BLaER1 treated with 17β-estradiol and CSF1 and Interleukin-3, amounts not matched to agents 10 nM and 100 nM (cell line): ENCODE data around the gene BSPRY.

Source experiments
- H3K27ac ChIP-seq, 11 experiments: shearing (Covaris generic); formaldehyde crosslinking; 2 replicates each; pipeline ENCODE4 v1.8.1; 2022
- H3K27me3 ChIP-seq, 11 experiments: shearing (Covaris generic); formaldehyde crosslinking; 2 replicates each; pipeline ENCODE4 v1.8.1; 2022
- H3K36me3 ChIP-seq, 11 experiments: shearing (Covaris generic); formaldehyde crosslinking; 2 replicates each; pipeline ENCODE4 v1.8.1; 2022
- H3K4me1 ChIP-seq, 10 experiments: shearing (Covaris generic); formaldehyde crosslinking; 2 replicates each; pipeline ENCODE4 v1.8.1; 2022
- H3K4me2 ChIP-seq, 11 experiments: shearing (Covaris generic); formaldehyde crosslinking; 2 replicates each; pipeline ENCODE4 v1.8.1; 2022
- H3K4me3 ChIP-seq, 10 experiments: shearing (Covaris generic); formaldehyde crosslinking; 2 replicates each; pipeline ENCODE4 v1.8.1; 2022
- H3K9ac ChIP-seq, 11 experiments: shearing (Covaris generic); formaldehyde crosslinking; 2 replicates each; pipeline ENCODE4 v1.8.1; 2022
- H3K9me3 ChIP-seq, 11 experiments: shearing (Covaris generic); formaldehyde crosslinking; replicated peaks in 1 of 11; 2 replicates each; pipeline ENCODE4 v1.8.1; 2022
- H4K20me1 ChIP-seq, 11 experiments: shearing (Covaris generic); formaldehyde crosslinking; 2 replicates each; pipeline ENCODE4 v1.8.1; 2022
- Cebpa-rat ChIP-seq, 11 experiments: shearing (Covaris generic); IDR thresholded peaks; 2 replicates each; pipeline ENCODE4 v1.8.1; 2022

The BSPRY gene

GRCh38 chr9:113350107-113350661, 843 bp downstream of the BSPRY start:
- Histone ChIP-seq H3K36me3 (peaks cover 0 to 5% (median 0%) of the 10 kb centered on the region in 11 experiments; a peak in 2 of 22 replicates), H4K20me1 (no peaks in the 10 kb centered on the region), H3K9ac (peak overlapping the region; percentile 56 to 83 (median 72)), H3K9me3 (no peaks in the 10 kb centered on the region), H3K27me3 (peaks cover 11 to 25% (median 19%) of the 10 kb centered on the region in 11 experiments; a peak in 21 of 22 replicates), H3K4me3 (peak overlapping the region; percentile 65 to 75 (median 68)), H3K4me1 (peaks cover 19 to 31% (median 25%) of the 10 kb centered on the region in 10 experiments), H3K27ac (peak overlapping the region; percentile 34 to 64 (median 54); a peak in 20 of 22 replicates), H3K4me2 (peak overlapping the region; percentile 89 to 99 (median 93))
- no peak for TF ChIP-seq Cebpa-rat (IDR thresholded peaks at IDR 0.05)

- Histone ChIP-seq H3K27ac (peak overlapping the region in 9 of 11 experiments; percentile 12 to 62 (median 54); a peak in 14 of 22 replicates), H3K27me3 (peaks cover 11 to 25% (median 19%) of the 10 kb centered on the region in 11 experiments; a peak in 21 of 22 replicates), H3K4me3 (peak overlapping the region in 9 of 10 experiments; percentile 66 to 75 (median 68); a peak in 16 of 20 replicates), H3K4me1 (peaks cover 19 to 31% (median 25%) of the 10 kb centered on the region in 10 experiments), H4K20me1 (no peaks in the 10 kb centered on the region), H3K9ac (peak overlapping the region in 4 of 11 experiments; percentile 71 to 79 (median 72); a peak in 5 of 22 replicates), H3K36me3 (peaks cover 0 to 5% (median 0%) of the 10 kb centered on the region in 11 experiments; a peak in 2 of 22 replicates), H3K9me3 (no peaks in the 10 kb centered on the region), H3K4me2 (peak overlapping the region; percentile 89 to 99 (median 93))
- no peak for TF ChIP-seq Cebpa-rat (IDR thresholded peaks at IDR 0.05)
Measured at GRCh38 chr9:113350937-113351336, 1.6 kb downstream of the BSPRY start.

GRCh38 chr9:113352006-113352405, 2.7 kb downstream of the BSPRY start:
- Histone ChIP-seq H3K4me3 (no peak overlapping the region), H3K9me3 (no peaks in the 10 kb centered on the region), H3K4me1 (peaks cover 19 to 31% (median 25%) of the 10 kb centered on the region in 10 experiments), H3K27ac (peak overlapping the region in 1 of 11 experiments; percentile 54; a peak in 2 of 22 replicates), H3K27me3 (peaks cover 11 to 25% (median 19%) of the 10 kb centered on the region in 11 experiments; a peak in 21 of 22 replicates), H4K20me1 (no peaks in the 10 kb centered on the region), H3K4me2 (peak overlapping the region in 6 of 11 experiments; percentile 91 to 94 (median 93); a peak in 9 of 22 replicates), H3K9ac (no peak overlapping the region), H3K36me3 (peaks cover 0 to 5% (median 0%) of the 10 kb centered on the region in 11 experiments; a peak in 2 of 22 replicates)
- no peak for TF ChIP-seq Cebpa-rat (IDR thresholded peaks at IDR 0.05)

- no peak overlapping the region for H3K4me3 ChIP-seq
- H3K36me3 ChIP-seq, result peaks cover 0 to 5% (median 0%) of the 10 kb centered on the region in 11 experiments; a peak in 2 of 22 replicates
- H3K4me1 ChIP-seq, result peaks cover 19 to 31% (median 25%) of the 10 kb centered on the region in 10 experiments
- H3K9me3 ChIP-seq, result no peaks in the 10 kb centered on the region
- H3K4me2 ChIP-seq, result peak overlapping the region in 1 of 11 experiments; percentile 93; a peak in 2 of 22 replicates
- no peak overlapping the region for H3K9ac ChIP-seq
- H4K20me1 ChIP-seq, result no peaks in the 10 kb centered on the region
- H3K27ac ChIP-seq, result no peak overlapping the region
- no peak for TF ChIP-seq Cebpa-rat (IDR thresholded peaks at IDR 0.05)
- peaks cover 11 to 25% (median 19%) of the 10 kb centered on the region in 11 experiments; a peak in 21 of 22 replicates for H3K27me3 ChIP-seq
Measured at GRCh38 chr9:113352411-113352810, 3.1 kb downstream of the BSPRY start.

- Histone ChIP-seq H3K27me3 (peaks cover 3 to 6% (median 5%) of the 10 kb centered on the region in 11 experiments; a peak in 20 of 22 replicates), H3K27ac (no peak overlapping the region), H4K20me1 (no peaks in the 10 kb centered on the region), H3K9ac (no peak overlapping the region), H3K9me3 (no peaks in the 10 kb centered on the region), H3K4me3 (no peak overlapping the region), H3K4me2 (no peak overlapping the region), H3K36me3 (peaks cover 0 to 5% (median 0%) of the 10 kb centered on the region in 11 experiments; a peak in 2 of 22 replicates), H3K4me1 (peaks cover 15 to 26% (median 18%) of the 10 kb centered on the region in 10 experiments)
- TF ChIP-seq Cebpa-rat (IDR thresholded peaks at IDR 0.05), result no peak
Measured at GRCh38 chr9:113355040-113355596, 5.8 kb downstream of the BSPRY start.

GRCh38 chr9:113356686-113357292, 7.4 kb downstream of the BSPRY start:
- Histone ChIP-seq H3K27me3 (no peaks in the 10 kb centered on the region), H3K4me1 (peaks cover 0 to 9% (median 1%) of the 10 kb centered on the region in 10 experiments; a peak in 11 of 20 replicates)
- TF ChIP-seq Cebpa-rat (IDR thresholded peaks at IDR 0.05), result no peak

GRCh38 chr9:113359385-113359784, 10.0 kb downstream of the BSPRY start:
- Histone ChIP-seq H3K4me1 (peaks cover 0 to 5% (median 0%) of the 10 kb centered on the region in 10 experiments; a peak in 1 of 20 replicates), H4K20me1 (no peaks in the 10 kb centered on the region), H3K36me3 (peaks cover 0 to 8% (median 0%) of the 10 kb centered on the region in 11 experiments; a peak in 3 of 22 replicates), H3K9ac (no peak overlapping the region), H3K4me2 (no peak overlapping the region), H3K27ac (no peak overlapping the region), H3K9me3 (no peaks in the 10 kb centered on the region), H3K4me3 (no peak overlapping the region), H3K27me3 (no peaks in the 10 kb centered on the region)
- no peak for TF ChIP-seq Cebpa-rat (IDR thresholded peaks at IDR 0.05)

More at GRCh38 chr9:113356686-113357292, 7.4 kb downstream of the BSPRY start:
- H3K36me3 ChIP-seq, result peaks cover 0 to 8% (median 0%) of the 10 kb centered on the region in 11 experiments; a peak in 3 of 22 replicates
- H3K9me3 ChIP-seq, result no peaks in the 10 kb centered on the region
- no peak overlapping the region for H3K4me2 ChIP-seq
- H3K27ac ChIP-seq, result no peak overlapping the region
- H3K4me3 ChIP-seq, result no peak overlapping the region
- H4K20me1 ChIP-seq, result no peaks in the 10 kb centered on the region
- H3K9ac ChIP-seq, result no peak overlapping the region

GRCh38 chr9:113360242-113360842, 11.0 kb downstream of the BSPRY start:
- H3K4me1 ChIP-seq, result peaks cover 0 to 11% (median 0%) of the 10 kb centered on the region in 10 experiments; a peak in 6 of 20 replicates
- H3K4me2 ChIP-seq, result no peak overlapping the region
- no peak overlapping the region for H3K27ac ChIP-seq
- no peak overlapping the region for H3K9ac ChIP-seq
- H3K4me3 ChIP-seq, result no peak overlapping the region
- TF ChIP-seq Cebpa-rat (IDR thresholded peaks at IDR 0.05), result no peak
- H3K27me3 ChIP-seq, result no peaks in the 10 kb centered on the region
- H4K20me1 ChIP-seq, result no peaks in the 10 kb centered on the region
- H3K9me3 ChIP-seq, result no peaks in the 10 kb centered on the region
- H3K36me3 ChIP-seq, result peaks cover 0 to 4% (median 0%) of the 10 kb centered on the region in 11 experiments; a peak in 3 of 22 replicates
